GM12801 (cell line): Measurements from ENCODE around the gene GHRH.

ENCODE experiments used
- TF ChIP-seq, protein P1 (sequence below): IDR thresholded peaks from one replicate; pipeline ENCODE4 v1.5.1; 2011; ENCODE audit warnings: control low read depth; ENCODE audit not compliant: insufficient read length; ENCODE audit errors: extremely low read depth

The GHRH gene

DNA sequence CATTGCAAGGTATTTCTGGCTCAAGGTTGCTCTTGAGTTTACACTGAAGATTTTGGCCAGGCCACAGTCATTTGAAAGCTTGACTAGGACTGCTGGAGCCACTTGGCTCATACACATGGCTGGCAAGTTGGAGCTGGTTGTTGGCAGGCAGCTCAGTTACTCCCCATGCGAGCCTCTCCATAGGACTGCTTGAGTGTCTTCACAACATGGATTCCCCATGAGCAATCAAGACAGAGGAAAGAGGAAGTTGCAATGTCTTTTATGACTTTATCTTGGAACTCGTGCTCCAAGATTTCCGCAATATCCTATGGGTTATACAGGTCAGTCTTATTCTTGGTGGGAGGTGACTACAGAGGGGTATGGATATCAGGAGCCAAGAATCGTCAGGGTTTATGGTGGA is 26.5 kb upstream of the GHRH start:
- TF ChIP-seq, protein P1, sequence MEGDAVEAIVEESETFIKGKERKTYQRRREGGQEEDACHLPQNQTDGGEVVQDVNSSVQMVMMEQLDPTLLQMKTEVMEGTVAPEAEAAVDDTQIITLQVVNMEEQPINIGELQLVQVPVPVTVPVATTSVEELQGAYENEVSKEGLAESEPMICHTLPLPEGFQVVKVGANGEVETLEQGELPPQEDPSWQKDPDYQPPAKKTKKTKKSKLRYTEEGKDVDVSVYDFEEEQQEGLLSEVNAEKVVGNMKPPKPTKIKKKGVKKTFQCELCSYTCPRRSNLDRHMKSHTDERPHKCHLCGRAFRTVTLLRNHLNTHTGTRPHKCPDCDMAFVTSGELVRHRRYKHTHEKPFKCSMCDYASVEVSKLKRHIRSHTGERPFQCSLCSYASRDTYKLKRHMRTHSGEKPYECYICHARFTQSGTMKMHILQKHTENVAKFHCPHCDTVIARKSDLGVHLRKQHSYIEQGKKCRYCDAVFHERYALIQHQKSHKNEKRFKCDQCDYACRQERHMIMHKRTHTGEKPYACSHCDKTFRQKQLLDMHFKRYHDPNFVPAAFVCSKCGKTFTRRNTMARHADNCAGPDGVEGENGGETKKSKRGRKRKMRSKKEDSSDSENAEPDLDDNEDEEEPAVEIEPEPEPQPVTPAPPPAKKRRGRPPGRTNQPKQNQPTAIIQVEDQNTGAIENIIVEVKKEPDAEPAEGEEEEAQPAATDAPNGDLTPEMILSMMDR: no peak

DNA sequence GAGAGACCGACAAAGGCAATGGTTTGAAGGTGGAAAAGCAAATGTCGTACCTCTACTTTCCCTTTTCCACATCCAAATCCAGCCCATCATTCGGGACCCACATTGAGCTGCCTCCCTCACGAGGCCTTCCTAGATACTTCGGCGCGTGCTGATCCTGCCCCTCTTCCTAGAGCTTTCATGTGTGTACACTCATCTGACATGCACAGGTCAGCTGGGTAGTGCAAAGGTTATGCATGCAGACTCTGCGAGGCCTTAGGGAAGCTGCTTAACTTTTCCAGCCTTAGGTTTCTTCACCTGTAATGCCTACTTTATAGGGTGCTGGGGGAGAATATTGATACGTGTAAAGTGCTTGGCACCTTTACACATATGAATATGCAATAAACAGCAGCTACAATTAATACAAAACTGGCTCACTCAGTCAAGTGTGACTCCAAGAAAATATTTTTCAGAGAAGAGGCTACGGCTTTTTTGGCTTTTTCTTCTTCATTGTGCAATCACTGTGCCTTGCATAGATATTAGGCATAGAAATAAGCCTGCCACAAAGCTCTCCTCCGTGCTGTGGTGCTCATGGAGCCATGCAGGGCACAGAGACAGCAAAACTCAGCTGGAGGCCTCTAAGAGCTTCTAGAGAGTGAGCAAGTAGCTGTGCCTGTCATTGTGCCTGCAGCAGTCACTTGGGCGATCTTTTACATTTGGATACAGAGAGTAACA is 24.2 kb upstream of the GHRH start:
- TF ChIP-seq, protein P1: no peak

DNA sequence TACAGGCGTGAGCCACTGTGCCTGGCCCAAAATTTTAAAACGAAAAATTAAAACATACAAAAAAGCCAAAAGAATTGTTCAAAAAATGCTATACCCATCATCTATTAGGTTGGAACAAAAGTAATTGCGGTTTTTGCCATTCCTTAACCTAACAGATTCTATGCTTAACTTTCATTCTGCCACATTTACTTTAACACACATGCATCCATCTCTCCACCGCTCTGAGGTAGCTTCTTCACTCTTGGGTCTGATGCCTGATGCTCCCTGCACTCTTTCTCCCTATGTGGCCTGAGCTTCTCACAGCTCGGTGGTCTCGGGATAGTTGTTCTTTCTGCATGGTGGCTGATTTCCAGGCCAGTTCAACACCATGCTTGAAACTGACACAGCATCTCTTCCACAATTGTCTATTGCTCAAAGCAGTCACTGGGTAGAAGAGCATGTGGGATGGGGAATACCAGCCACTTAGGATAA is 23.1 kb upstream of the GHRH start:
- TF ChIP-seq, protein P1: no peak

DNA sequence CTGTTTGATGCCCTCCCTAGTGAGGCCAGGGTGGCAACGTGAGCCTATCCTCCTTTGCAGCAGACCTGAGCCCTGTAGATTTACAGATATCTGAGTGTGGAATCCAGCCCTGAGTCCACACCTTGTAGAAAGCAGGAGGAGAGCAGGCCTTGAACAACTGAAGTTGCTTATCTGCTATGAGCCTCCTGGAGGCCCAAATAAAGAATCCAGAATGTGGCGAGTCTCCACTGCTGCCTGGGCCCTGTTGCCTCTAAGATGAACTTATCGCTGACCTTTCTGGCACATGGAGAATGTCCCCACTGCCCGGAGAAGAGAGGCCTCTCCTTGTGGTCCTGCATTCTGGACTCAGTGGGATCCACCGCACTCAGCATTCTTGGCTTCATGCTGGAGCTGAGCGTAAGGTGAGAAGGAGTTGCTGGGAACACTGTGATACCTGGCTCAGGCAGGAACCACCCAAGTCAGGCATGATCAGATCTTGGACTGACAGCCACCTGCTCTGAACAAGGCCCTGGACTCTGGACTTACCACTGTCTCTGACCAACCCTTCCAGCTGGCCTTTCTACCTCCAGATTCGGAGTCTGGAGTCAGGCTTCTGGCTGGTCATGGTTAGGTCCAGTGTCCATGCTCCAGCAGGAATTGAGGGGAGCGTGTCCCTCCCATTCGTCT is 22.0 kb upstream of the GHRH start:
- TF ChIP-seq, protein P1: no peak

DNA sequence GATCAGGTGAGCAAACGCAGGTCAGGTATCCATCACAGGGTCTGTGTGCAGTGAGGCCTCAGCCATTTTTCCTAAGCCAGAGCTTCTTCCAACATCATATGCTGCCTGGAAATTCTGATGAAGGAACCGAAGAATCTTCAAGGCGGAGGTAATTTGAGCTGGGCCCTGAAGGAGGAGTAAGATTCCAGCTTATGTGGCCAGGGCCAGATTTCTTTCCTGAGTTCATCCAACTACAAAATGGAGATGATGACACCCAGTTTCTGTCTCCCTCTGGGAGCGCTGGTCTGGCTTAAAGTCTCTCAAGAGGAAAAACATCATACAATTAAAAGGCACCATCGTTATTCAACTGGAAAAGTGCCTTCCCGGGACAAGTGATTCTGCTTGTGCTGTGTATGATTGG is 20.9 kb upstream of the GHRH start:
- TF ChIP-seq, protein P1: no peak

DNA sequence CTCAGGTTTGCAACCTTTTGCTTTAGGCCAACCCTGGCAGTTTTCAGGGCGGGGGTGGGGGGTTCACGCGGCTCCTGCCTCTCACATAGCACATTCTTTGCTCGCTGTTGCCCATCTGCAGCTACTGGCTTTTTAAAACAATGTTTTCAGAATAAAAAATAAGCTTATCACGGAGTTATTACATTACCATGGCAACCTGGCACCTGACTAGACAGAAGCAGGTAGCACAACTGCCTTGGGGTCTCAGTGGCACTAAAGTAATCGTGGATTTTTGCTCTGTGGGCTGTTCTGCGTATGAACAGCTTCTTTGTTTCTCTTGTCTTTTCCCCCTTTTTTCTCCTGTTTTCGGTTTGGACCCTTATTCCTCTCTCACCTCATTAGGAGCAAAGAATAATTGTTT is 18.8 kb upstream of the GHRH start:
- TF ChIP-seq, protein P1: no peak

DNA sequence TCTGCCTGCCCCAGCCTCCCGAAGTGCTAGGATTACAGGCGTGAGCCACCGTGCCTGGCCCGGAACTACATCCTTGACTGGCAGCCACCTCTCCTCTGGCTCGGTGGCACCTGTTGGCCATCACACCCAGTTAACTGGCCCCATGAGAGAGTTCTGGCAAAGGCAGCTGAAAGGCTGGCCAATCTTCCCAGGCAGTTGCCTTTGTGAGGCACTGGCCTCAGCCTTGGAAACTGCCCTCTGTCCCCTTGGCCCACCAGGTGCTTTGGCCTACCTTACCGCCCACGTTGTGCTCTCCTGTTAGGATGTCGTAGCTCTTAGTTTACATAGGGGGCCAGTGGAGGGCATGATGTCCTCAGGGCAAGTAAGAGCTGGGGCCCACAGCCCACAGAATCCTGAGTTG is 18.2 kb upstream of the GHRH start:
- TF ChIP-seq, protein P1: no peak
